Caco-2 (cell line): Measurements from ENCODE around the gene SLC17A6. TPM values are rescaled to one million over a fixed set of nuclear protein-coding genes. Genes with fewer than 3 reads are reported as not detected.

Experiments
- BruUV-seq: library from RNA; stranded (reverse); fragments of 400-500 nt; replicated peaks from 2 replicates; lab custom pipeline; 2021; lab: Mats Ljungman, UMichigan
- CTCF ChIA-PET: fragments of 300-600 bp; sonication (Branson Sonifier 250); formaldehyde crosslinking; loops from one replicate; lab custom pipeline; 2022; ENCODE audit warnings: antibody characterized with exemption; lab: Charles Lee
- POLR2A ChIA-PET: fragments of 300-600 bp; sonication (Branson Sonifier 250); formaldehyde crosslinking; loops from one replicate; lab custom pipeline; 2022; ENCODE audit warnings: antibody characterized with exemption; lab: Charles Lee
- DNase-seq, 2 experiments: peaks; one replicate each; pipeline versions ENCODE4 v3.0.0 to v3.0.0-alpha.2; 2020 to 2022
- H3K27me3 ChIP-seq: replicated peaks from 2 replicates; pipeline ENCODE4 v1.6.0; 2011; ENCODE audit warnings: low read length; ENCODE audit not compliant: control insufficient read depth, insufficient read depth
- H3K36me3 ChIP-seq: 2 replicates; pipeline ENCODE4 v1.5.1; 2011; ENCODE audit warnings: low read length; ENCODE audit not compliant: control insufficient read depth, insufficient read depth
- H3K4me1 ChIP-seq: fragments of 250-450 bp; sonication (Bioruptor Pico); 2 replicates; pipeline ENCODE4 v1.5.1; 2020; ENCODE audit warnings: mild to moderate bottlenecking
- H3K4me3 ChIP-seq: 2 replicates; pipeline ENCODE4 v1.5.1; 2011; ENCODE audit warnings: low read depth, mild to moderate bottlenecking, control low read depth, low read length
- H3K9me3 ChIP-seq: fragments of 250-450 bp; sonication (Bioruptor Pico); 2 replicates; pipeline ENCODE4 v1.5.1; 2020; ENCODE audit warnings: mild to moderate bottlenecking, moderate library complexity
- H3K27ac Mint-ChIP-seq: one replicate; pipeline ENCODE4 v1.8.0; 2022; ENCODE audit warnings: mixed read lengths; ENCODE audit not compliant: unreplicated experiment
- H3K27me3 Mint-ChIP-seq: one replicate; pipeline ENCODE4 v1.8.0; 2022; ENCODE audit warnings: mixed read lengths; ENCODE audit not compliant: insufficient read depth, unreplicated experiment
- H3K36me3 Mint-ChIP-seq: one replicate; pipeline ENCODE4 v1.8.0; 2022; ENCODE audit warnings: mild to moderate bottlenecking, mixed read lengths; ENCODE audit not compliant: insufficient read depth, unreplicated experiment
- H3K4me1 Mint-ChIP-seq: one replicate; pipeline ENCODE4 v1.8.0; 2022; ENCODE audit warnings: low read depth, mixed read lengths; ENCODE audit not compliant: unreplicated experiment
- H3K4me3 Mint-ChIP-seq: one replicate; pipeline ENCODE4 v1.8.0; 2022; ENCODE audit warnings: mild to moderate bottlenecking, moderate library complexity, mixed read lengths; ENCODE audit not compliant: unreplicated experiment
- H3K9me3 Mint-ChIP-seq: one replicate; pipeline ENCODE4 v1.8.0; 2022; ENCODE audit warnings: mixed read lengths; ENCODE audit not compliant: unreplicated experiment
- intact Hi-C: fragments of 100-400 bp; cut with micrococcal nuclease; formaldehyde crosslinking; loops from one replicate; pipeline ENCODE4 v1.10.0; 2022; ENCODE audit not compliant: unreplicated experiment
- total RNA-seq: library from RNA; stranded (reverse); gene quantifications from 2 replicates; pipeline ENCODE4 v1.2.3, GENCODE V29; 2022
- TF ChIP-seq, protein P1 (sequence below), 2 experiments: fragments of 200-600 bp in 1 of 2; IDR thresholded peaks; 1 replicate in 1 of 2; 2 replicates in 1 of 2; pipeline versions ENCODE4 v1.5.1 to v1.8.0; 2011 to 2022; ENCODE audit warnings: antibody characterized with exemption in 1 of 2, control low read depth in 1 of 2, inconsistent platforms in 1 of 2, low read depth in 1 of 2, low read length in 1 of 2, mild to moderate bottlenecking in 1 of 2, moderate library complexity in 1 of 2; ENCODE audit not compliant: insufficient read depth in 1 of 2, severe bottlenecking in 1 of 2, unreplicated experiment in 1 of 2

The SLC17A6 gene
- total RNA-seq, 1 experiment from 2014 or later = not detected

DNA sequence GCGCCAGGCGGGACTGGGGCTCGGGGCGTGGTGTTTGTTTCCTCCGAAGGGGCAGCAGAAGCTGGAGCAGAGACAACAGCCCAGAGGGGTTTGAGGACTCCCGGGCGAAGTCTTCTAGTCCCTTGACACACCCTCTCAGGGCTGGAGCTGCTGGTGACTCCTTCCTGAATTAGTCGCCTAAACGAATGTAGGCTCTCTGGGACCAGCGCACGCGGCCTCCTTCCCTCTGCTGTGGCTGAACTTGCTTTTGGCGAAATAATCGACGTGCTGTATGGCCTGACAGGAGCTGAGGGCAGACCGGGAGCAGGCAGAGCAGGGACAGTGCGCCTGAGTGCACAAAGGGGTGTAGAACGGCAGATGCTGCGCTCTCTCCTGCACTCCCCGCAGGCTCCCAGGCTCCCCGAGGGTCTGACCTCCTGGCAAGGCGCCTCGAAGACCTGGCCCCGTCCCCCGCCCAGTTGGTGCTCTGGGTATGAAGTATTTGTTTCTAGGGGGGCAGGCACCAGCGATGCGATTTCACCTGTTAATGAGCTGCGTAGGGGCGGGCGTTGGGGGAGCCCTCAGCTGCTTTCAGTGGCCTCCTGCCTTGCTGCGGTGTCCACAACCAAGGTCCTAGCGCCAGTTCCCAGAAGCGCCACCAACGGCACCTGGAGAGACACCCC is 5.3 kb downstream of the SLC17A6 start:
- H3K4me1 Mint-ChIP-seq = no peaks in the 10 kb centered on the region
- DNase-seq = no peak

DNA sequence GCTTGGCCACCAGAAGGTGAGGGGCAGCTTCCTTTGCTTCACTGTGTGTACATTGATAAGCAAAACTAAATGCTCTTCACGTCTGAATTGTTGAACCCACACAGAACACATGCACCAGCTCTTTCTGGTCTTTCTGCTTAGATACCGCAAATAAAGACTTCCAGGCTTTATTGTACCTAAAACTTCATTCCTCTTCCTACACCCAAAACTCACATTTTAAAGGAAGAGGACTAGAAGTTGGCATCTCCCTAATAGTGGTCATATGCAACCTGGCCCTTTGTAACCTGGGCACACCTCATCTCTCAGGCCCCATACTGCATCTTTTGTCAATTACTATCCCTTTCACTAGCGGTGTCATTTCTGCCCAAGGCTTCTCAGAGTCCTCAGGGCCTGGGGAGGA is 5.9 kb downstream of the SLC17A6 start:
- Histone ChIP-seq H3K4me1 (no peaks in the 10 kb centered on the region), H3K36me3 (no peaks in the 10 kb centered on the region), H3K27me3 (no peaks in the 10 kb centered on the region), H3K9me3 (no peaks in the 10 kb centered on the region), H3K4me3 (no peak overlapping the region)
- no TSS peak for BruUV-seq
- peaks cover 16% of the 10 kb centered on the region for H3K27me3 Mint-ChIP-seq
- DNase-seq = no peak
- intact Hi-C loops = no loop called here
- H3K36me3 Mint-ChIP-seq = no peaks in the 10 kb centered on the region
- POLR2A ChIA-PET = no interaction called here
- H3K4me1 Mint-ChIP-seq = no peaks in the 10 kb centered on the region
- no peaks in the 10 kb centered on the region for H3K9me3 Mint-ChIP-seq
- TF ChIP-seq, protein P1, sequence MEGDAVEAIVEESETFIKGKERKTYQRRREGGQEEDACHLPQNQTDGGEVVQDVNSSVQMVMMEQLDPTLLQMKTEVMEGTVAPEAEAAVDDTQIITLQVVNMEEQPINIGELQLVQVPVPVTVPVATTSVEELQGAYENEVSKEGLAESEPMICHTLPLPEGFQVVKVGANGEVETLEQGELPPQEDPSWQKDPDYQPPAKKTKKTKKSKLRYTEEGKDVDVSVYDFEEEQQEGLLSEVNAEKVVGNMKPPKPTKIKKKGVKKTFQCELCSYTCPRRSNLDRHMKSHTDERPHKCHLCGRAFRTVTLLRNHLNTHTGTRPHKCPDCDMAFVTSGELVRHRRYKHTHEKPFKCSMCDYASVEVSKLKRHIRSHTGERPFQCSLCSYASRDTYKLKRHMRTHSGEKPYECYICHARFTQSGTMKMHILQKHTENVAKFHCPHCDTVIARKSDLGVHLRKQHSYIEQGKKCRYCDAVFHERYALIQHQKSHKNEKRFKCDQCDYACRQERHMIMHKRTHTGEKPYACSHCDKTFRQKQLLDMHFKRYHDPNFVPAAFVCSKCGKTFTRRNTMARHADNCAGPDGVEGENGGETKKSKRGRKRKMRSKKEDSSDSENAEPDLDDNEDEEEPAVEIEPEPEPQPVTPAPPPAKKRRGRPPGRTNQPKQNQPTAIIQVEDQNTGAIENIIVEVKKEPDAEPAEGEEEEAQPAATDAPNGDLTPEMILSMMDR (IDR thresholded peaks at IDR 0.05; ENCODE audit: insufficient read depth in 1 of 2, low read depth in 1 of 2, low read length in 1 of 2, severe bottlenecking in 1 of 2, unreplicated experiment in 1 of 2) = no peak
- H3K4me3 Mint-ChIP-seq = no peak overlapping the region
- no peak overlapping the region for H3K27ac Mint-ChIP-seq
- CTCF ChIA-PET = no interaction called here

More for the DNA sequence above, 5.3 kb downstream of the SLC17A6 start:
- H3K4me3 ChIP-seq = no peak overlapping the region
- H3K27me3 Mint-ChIP-seq = peaks cover 14% of the 10 kb centered on the region
- no peaks in the 10 kb centered on the region for H3K36me3 ChIP-seq
- no TSS peak for BruUV-seq
- no peaks in the 10 kb centered on the region for H3K36me3 Mint-ChIP-seq
- TF ChIP-seq, protein P1 (IDR thresholded peaks at IDR 0.05; ENCODE audit: insufficient read depth in 1 of 2, low read depth in 1 of 2, low read length in 1 of 2, severe bottlenecking in 1 of 2, unreplicated experiment in 1 of 2) = no peak
- no peaks in the 10 kb centered on the region for H3K4me1 ChIP-seq
- no peaks in the 10 kb centered on the region for H3K27me3 ChIP-seq
- intact Hi-C loops = no loop called here
- H3K4me3 Mint-ChIP-seq = no peak overlapping the region
- H3K9me3 Mint-ChIP-seq = no peaks in the 10 kb centered on the region
- no peak overlapping the region for H3K27ac Mint-ChIP-seq
- no peaks in the 10 kb centered on the region for H3K9me3 ChIP-seq
- ChIA-PET CTCF (no interaction called here), POLR2A (no interaction called here)

DNA sequence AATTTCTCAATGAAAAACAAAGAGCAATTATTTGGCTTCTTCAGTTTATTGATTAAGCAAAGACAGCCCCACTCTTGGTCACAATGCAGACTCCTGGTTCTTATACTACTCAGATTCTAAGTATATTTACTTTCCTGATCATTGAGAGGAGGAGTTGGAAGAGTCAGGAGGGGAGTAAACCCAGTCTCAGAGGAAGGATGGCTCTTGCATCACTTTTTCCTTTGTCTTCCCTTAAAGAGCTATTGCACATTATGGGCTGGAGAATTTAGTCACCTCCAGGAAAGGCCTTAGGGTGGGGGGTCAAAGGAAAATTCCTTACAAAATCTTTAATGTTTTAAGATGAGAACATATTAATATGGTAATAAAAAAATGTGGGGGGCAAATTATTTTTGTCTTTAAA is 8.1 kb downstream of the SLC17A6 start:
- intact Hi-C loops = no loop called here
- BruUV-seq = no TSS peak
- Histone ChIP-seq H3K9me3 (no peaks in the 10 kb centered on the region), H3K4me1 (no peaks in the 10 kb centered on the region), H3K4me3 (no peak overlapping the region), H3K27me3 (no peaks in the 10 kb centered on the region), H3K36me3 (no peaks in the 10 kb centered on the region)
- H3K4me3 Mint-ChIP-seq = no peak overlapping the region
- no peak overlapping the region for H3K27ac Mint-ChIP-seq
- H3K4me1 Mint-ChIP-seq = no peaks in the 10 kb centered on the region
- peaks cover 11% of the 10 kb centered on the region for H3K27me3 Mint-ChIP-seq
- no peaks in the 10 kb centered on the region for H3K9me3 Mint-ChIP-seq
- ChIA-PET POLR2A (no interaction called here), CTCF (no interaction called here)
- TF ChIP-seq, protein P1 (IDR thresholded peaks at IDR 0.05; ENCODE audit: insufficient read depth in 1 of 2, low read depth in 1 of 2, low read length in 1 of 2, severe bottlenecking in 1 of 2, unreplicated experiment in 1 of 2) = no peak
- H3K36me3 Mint-ChIP-seq = no peaks in the 10 kb centered on the region
- DNase-seq = no peak
